Right atrium auricular region (tissue), 2 donors: ENCODE data around the gene RPUSD4. TPM values are rescaled to one million over a fixed set of nuclear protein-coding genes. Genes with fewer than 3 reads are reported as not detected.

Experiments used
- DNase-seq: peaks from one replicate; pipeline ENCODE4 v3.0.0-alpha.2; 2019; ENCODE audit warnings: low spot score
- H3K27ac ChIP-seq, 2 donors: fragments of 200-600 bp; sonication (generic); 1 replicate in 1 of 2; 2 replicates in 1 of 2; pipeline ENCODE4 v1.5.1; 2016 to 2019
- H3K27me3 ChIP-seq, 2 donors: fragments of 200-600 bp; sonication (generic); one replicate each; pipeline versions ENCODE4 v1.5.1 to v1.6.0; 2017 to 2019
- H3K36me3 ChIP-seq: fragments of 200-600 bp; sonication (generic); one replicate; pipeline ENCODE4 v1.5.1; 2016
- H3K4me1 ChIP-seq, 2 donors: fragments of 200-600 bp; sonication (generic); one replicate each; pipeline versions ENCODE4 v1.5.1 to v1.6.0; 2017 to 2019
- H3K4me3 ChIP-seq, 2 donors: fragments of 200-600 bp; sonication (generic); 1 replicate in 1 of 2; 2 replicates in 1 of 2; pipeline ENCODE4 v1.5.1; 2017 to 2019; ENCODE audit warnings: mild to moderate bottlenecking in 1 of 2, moderate library complexity in 1 of 2
- H3K9me3 ChIP-seq, 2 donors: fragments of 200-600 bp; sonication (generic); one replicate each; pipeline ENCODE4 v1.5.1; 2019
- CTCF ChIP-seq, 2 donors: fragments of 200-600 bp; sonication (generic); IDR thresholded peaks; one replicate each; pipeline ENCODE4 v1.5.1; 2019; ENCODE audit warnings: antibody characterized with exemption in 2 of 2
- total RNA-seq, 2 donors: library from RNA; depleted of rRNA; stranded (reverse); fragments of >200 nt; gene quantifications; one replicate each; pipeline ENCODE4 v1.1.0, GENCODE V29; 2016

Gene RPUSD4
- total RNA-seq, 2 donors from 2014 or later, result 13.3 to 14.3 TPM

- peaks cover 44% of the 10 kb centered on the region for H3K36me3 ChIP-seq
- no peak for TF ChIP-seq CTCF (IDR thresholded peaks at IDR 0.05)
- no peaks in the 10 kb centered on the region for H3K4me1 ChIP-seq
- H3K4me3 ChIP-seq, result no peak overlapping the region
- no peaks in the 10 kb centered on the region for H3K9me3 ChIP-seq
- no peaks in the 10 kb centered on the region for H3K27me3 ChIP-seq
- no peak overlapping the region for H3K27ac ChIP-seq
- DNase-seq, result no peak
These were observed 41.8 kb upstream of the RPUSD4 start for GRCh38 chr11:126253265-126253664.

GRCh38 chr11:126246636-126247035 is 35.2 kb upstream of the RPUSD4 start:
- H3K27me3 ChIP-seq, result no peaks in the 10 kb centered on the region
- no peak for DNase-seq
- H3K9me3 ChIP-seq, result no peaks in the 10 kb centered on the region
- no peak overlapping the region for H3K4me3 ChIP-seq
- peaks cover 20% of the 10 kb centered on the region for H3K36me3 ChIP-seq
- H3K4me1 ChIP-seq, result no peaks in the 10 kb centered on the region
- TF ChIP-seq CTCF (IDR thresholded peaks at IDR 0.05), result no peak
- H3K27ac ChIP-seq, result no peak overlapping the region

GRCh38 chr11:126233391-126233790 is 21.9 kb upstream of the RPUSD4 start:
- Histone ChIP-seq H3K27ac (no peak overlapping the region), H3K4me3 (no peak overlapping the region), H3K27me3 (no peaks in the 10 kb centered on the region), H3K9me3 (no peaks in the 10 kb centered on the region), H3K36me3 (peaks cover 23% of the 10 kb centered on the region), H3K4me1 (peaks cover 0 to 6% of the 10 kb centered on the region in 2 donors)
- TF ChIP-seq CTCF (IDR thresholded peaks at IDR 0.05), result no peak
- no peak for DNase-seq

GRCh38 chr11:126232683-126233082 is 21.2 kb upstream of the RPUSD4 start:
- Histone ChIP-seq H3K36me3 (peaks cover 18% of the 10 kb centered on the region), H3K4me1 (peaks cover 0 to 6% of the 10 kb centered on the region in 2 donors), H3K4me3 (no peak overlapping the region), H3K27ac (no peak overlapping the region), H3K9me3 (no peaks in the 10 kb centered on the region), H3K27me3 (no peaks in the 10 kb centered on the region)
- TF ChIP-seq CTCF (IDR thresholded peaks at IDR 0.05), result no peak
- DNase-seq, result no peak

- no peak for TF ChIP-seq CTCF (IDR thresholded peaks at IDR 0.05)
- H3K27ac ChIP-seq, result no peak overlapping the region
- H3K4me3 ChIP-seq, result no peak overlapping the region
- peaks cover 0 to 6% of the 10 kb centered on the region in 2 donors for H3K4me1 ChIP-seq
- no peak for DNase-seq
- no peaks in the 10 kb centered on the region for H3K9me3 ChIP-seq
- peaks cover 18% of the 10 kb centered on the region for H3K36me3 ChIP-seq
- no peaks in the 10 kb centered on the region for H3K27me3 ChIP-seq
These were observed 20.4 kb upstream of the RPUSD4 start for GRCh38 chr11:126231725-126232459.
